Measurements from ENCODE around the gene PDP2.

GRCh38 chr16:66859397-66860068 is 20.8 kb upstream of the PDP2 start:
- no peak for TF ChIP-seq CTCF (IDR thresholded peaks at IDR 0.05; ENCODE audit: low read depth, low read length, poor library complexity, severe bottlenecking)
- no peak for TF ChIP-seq EZH2phosphoT487 (IDR thresholded peaks at IDR 0.05; ENCODE audit: borderline replicate concordance, low read length)
